ENCODE data around the gene GEMIN2.
"Not testable (repeated sequence)": the region's sequence is repeated elsewhere in the genome, so short reads cannot be mapped to it uniquely, and the experiment has no call there.

Gene GEMIN2

DNA sequence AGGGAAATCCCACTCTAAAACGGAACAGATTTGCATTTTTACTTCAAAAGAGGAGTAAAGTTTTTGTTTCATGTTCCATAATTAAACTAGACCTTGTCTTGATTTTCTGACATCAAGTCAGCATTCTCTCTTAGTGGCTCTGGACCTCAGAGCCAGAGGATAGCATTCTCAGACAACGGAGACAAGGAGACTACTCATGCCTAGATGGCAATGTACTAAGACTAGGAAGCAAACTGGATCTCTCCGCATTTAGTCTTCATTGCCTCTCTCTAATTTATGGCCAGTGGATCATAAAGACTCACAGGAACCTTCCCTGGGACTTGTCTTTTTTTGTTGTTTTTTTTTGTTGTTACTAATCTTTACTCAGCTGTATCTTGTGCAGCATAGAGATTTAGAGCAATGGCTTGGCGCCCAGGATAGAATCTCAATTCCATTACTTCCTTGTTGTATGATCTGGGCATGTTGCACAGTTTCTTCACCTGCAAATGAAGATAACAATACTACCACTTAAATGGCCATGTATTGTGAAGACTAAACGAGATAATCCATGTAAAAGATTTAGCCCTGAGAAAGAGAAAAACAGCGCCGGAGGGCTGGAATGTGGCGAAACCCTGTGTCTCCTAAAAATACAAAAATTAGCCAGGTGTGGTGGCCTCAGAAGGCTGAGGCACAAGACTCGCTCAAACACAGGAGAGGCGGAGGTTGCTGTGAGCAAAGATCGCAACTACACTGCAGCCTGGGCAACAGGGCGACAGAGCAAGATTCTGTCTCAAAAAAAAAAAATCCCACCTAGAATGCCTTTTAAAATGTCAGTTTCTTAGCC is 4.0 kb upstream of the GEMIN2 start:
- DNase-seq, result no peak

DNA sequence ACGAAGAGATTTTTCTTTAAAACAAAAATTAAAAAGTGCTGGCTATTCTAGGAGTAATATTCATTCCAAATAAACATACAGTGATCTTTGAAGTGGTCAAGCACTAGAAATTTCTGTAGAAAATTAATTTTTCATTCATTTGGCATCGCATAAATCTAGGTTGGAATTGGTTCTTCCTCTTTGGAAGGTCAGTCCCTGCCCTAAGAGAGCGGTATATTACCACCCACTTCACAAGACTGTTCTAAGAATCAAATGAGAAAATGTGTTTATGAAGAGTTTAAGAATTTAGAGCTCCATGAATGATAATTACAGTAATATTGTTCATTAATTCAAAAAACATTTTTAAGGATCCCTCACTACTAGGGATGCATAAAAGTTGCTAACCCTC is 444 bp upstream of the GEMIN2 start:
- DNase-seq, result no peak

DNA sequence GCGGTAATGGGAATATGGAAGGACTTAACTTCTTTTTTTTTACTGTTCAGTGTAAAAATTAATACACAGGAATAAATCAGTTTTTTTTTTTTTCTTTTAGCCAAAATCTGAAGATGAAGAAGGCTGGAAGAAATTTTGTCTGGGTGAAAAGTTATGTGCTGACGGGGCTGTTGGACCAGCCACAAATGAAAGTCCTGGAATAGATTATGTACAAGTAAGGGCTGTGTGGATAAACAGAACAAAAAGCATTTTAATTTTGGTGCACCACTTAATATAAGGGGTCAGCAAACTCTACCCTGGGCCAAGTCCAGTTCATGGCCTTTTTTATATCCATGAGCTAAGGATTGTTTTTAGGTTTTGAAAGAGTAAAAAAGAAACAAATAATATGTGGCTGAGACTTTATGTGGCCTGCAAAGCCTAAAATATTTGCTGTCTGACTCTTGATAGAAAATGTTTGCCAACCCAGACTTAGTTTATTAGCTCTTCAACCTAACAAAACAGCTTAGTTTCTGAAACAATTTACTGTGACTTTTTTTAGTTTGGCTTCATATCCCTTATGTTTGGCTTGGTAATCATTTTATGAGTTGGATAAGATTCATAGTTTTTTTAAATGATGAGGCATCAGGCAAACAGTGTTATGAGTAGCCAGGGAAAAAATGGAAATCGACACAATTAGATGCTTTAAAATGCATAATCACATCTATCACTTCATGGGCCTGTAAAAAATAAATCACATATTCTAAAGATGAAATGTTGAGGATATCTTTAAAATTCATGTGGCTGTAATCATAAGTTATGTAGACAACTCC is 8.4 kb downstream of the GEMIN2 start:
- no peak for DNase-seq

DNA sequence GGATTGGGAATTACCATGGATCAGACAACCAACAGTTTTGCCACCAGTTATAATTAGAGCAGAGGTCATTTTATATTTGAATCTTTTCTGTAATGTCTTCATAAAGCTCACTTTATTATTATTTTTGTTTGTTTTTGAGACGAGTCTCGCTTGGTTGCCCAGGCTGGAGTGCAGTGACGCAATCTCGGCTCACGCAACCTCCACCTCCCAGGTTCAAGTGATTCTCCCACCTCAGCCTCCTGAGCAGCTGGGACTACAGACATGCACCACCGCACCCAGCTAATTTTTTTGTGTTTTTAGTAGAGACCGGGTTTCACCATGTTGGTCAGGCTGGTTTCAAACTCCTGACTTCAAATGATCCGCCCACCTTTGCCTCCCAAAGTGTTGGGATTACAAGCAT is 23.7 kb downstream of the GEMIN2 start:
- DNase-seq, result not testable (repeated sequence)

DNA sequence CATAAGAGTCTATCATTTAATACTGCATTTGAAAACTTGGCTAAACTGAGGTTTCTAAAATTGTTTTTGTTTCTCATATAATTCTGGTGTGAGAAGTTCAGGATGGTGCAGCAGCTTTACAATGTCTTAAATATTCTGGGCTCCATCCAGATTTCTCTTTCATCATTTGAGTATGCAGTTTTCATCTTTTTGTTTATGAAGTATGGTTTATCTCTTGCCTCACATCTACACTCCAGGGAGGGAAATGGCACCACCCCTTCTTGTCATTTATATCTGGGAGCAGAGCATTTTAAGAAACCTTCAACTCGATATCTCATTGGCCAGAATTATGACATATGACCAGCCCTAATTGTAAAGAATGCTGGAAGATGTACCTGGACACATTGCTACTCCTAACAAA is 24.3 kb downstream of the GEMIN2 start:
- no peak for DNase-seq

DNA sequence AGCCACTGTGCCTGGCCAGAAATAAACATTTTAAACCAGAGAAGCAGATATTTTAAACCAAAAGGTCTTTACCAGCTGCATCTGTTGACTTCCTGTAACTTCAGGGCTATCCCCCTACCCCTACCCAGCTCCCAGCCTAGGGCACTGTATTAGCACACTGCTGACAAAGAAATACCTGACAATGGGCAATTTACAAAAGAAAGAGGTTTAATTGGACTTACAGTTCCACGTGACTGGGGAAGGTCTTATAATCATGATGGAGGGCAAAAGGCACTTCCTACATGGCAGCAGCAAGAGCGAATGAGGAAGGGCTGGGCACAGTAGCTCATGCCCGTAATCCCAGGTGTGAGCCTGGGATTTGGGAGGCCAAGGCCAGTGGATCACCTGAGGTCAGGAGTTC is 26.0 kb downstream of the GEMIN2 start:
- DNase-seq, result no peak

DNA sequence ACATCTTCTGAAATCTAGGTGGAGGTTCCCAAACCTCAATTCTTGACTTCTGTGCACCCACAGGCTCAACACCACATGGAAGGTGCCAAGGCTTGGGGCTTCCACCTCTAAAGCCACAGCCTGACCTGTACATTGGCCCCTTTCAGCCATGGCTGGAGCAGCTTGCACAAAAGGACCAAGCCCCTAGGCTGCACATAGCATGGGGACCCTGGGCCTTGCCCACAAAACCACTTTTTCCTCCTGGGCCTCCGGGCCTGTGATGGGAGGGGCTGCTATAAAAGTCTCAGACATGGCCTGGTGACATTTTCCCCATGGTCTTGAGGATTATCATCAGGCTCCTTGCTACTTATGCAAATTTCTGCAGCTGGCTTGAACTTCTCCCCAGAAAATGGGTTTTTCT is 27.5 kb downstream of the GEMIN2 start:
- DNase-seq, result not testable (repeated sequence)

DNA sequence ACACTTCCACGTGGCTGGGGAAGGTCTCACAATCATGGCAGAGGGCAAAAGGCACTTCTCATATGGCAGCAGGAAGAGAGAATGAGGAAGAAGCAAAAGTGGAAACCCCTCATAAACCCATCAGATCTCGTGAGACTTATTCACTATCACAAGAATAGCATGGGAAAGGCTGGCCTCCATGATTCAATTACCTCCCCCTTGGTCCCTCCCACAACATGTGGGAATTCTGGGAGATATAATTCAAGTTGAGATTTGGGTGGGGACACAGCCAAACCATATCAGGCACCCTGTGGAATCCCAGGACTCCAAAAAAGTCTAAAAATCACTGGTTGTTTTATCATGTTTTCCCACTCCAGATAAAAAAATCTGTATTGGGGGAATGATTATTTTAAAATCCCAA is 29.1 kb downstream of the GEMIN2 start:
- not testable (repeated sequence) for DNase-seq

DNA sequence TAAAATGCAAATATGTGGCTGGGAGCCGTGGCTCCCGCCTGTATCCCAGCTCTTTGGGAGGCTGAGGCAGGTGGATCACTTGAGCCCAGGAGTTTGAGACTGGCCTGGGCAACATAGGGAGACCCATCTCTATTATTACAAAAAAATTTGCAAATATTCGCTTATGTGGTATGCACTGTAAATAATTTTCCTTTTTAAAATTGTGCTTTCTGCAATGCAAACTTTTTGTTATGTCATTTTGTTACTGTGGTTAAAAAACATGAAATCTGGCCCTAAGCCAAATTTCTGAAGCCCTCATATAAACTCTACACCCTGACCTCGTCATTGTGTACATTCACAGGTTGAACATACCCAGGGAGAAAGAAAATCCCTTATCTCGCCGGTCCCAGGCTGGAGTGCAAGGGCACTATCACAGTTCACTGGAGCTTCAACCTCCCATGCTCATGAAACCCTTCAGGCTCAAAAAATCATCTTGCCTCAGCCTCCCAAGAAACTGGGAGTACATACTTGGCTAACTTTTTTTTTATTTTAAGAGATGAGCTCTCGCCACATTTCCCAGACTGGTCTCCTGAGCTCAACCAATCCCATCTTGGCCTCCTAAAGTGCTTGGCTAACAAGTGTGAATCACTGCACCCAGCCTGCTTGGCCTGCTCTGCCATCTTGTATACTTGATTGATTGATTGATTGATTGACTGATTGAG is 31.3 kb downstream of the GEMIN2 start:
- DNase-seq, result no peak

DNA sequence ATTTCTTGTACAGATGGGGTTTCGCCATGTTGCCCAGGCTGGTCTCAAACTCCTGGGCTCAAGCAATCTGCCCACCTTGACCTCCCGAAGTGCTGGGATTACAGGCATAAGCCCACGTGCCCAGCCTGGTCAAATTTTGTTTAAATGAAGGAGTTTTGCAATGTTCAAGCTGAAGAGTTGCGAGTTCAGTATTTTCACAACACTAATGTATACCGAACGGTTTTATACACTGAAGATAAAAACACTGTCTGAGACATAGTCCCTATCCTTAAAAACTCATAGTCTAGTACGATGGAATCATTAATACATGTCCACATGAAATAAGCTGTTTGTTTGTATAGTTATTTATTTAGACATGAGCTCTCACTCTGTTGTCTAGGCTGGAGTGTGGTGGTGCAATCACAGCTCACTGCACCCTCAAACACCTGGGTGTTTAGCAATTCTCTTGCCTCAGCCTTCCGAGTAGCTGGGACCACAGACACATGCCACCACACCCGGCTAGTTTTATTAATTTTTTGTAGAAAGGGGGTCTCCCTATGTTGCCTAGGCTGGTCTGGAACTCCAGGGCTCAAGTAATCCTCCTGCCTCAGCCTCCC is 40.6 kb downstream of the GEMIN2 start:
- no peak for DNase-seq

DNA sequence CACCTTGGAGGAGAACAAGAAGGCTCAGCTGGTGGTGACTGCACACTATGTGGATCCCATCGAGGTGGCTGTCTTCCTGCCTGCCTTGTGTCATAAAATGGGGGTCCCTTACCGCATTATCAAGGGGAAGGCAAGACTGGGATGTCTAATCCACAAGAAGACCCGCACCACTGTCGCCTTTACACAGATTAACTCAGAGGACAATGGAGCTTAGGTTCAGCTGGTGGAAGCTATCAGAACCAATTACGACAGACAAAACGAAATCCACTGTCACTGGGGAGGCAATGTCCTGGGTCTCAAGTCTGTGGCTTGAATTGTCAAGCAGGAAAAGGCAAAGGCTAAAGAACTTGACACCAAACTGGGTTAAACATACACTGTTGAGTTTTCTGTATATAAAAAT is 43.4 kb downstream of the GEMIN2 start:
- DNase-seq, result no peak

DNA sequence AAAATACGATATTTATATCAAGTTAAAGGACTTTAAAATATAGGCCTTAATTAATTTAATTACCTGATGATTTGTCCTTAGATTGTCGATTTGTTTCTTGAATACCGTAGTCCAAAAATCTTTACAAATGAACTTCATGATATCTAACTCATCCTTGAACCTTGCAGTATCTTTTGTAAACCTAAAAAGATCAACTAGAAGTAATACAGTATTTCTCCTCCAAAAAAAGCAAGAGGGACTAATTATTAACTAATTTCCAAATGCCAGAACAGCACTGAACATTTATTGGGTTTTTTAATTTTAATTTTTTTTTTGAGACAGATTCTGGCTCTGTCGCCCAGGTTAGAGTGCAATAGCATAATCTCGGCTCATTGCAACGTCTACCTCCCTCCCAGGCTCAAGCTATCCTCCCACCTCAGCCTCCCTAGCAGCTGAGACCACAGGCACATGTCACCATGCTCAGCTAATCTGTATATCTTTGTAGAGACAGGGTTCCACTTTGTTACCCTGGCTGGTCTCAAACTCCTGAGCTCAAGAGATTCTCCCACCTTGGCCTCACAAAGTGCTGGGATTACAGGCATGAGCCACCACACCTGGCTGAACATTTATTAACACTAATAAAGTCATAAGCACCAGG is 44.2 kb downstream of the GEMIN2 start:
- DNase-seq, result no peak

DNA sequence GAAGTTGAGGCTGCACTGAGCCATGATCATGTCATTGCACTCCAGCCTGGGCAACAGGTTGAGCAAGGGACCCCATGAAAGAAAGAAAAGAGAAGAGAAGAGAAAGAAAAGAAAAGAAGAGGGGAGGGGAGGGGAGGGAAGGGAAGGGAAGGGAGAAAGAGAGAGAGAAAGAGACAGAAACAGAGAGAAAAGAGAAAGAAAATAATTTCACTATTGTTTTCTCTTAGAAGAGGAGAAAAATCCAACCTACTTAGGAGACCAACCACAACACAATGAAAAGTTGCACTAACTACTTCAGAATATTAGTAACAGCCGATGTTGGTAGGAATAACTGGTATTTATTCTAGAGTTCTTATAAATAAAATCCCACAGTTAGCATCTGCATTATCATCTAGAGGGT is 46.4 kb downstream of the GEMIN2 start:
- DNase-seq, result no peak

DNA sequence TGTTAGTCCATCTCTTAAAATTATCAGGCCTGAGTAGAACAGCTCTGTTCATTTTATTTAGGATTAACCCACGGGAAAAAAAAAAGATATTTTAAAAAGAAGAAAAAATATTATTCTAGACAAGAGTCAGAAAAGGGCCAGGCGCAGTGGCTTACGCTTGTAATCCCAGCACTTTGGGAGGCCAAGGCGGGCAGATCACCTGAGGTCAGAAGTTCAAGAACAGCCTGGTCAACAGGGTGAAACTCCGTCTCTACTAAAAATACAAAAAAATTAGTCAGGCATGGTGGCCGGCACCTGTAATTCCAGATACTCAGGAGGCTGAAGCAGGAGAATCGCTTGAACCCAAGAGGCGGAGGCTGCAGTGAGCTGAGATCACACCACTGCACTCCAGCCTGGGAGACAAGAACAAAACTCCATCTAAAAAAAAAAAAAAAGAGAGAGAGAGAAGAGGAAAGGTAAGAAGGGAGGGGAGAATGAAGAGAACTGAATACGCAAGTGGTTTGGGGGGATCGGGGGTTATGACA is 53.7 kb downstream of the GEMIN2 start:
- DNase-seq, result not testable (repeated sequence)

DNA sequence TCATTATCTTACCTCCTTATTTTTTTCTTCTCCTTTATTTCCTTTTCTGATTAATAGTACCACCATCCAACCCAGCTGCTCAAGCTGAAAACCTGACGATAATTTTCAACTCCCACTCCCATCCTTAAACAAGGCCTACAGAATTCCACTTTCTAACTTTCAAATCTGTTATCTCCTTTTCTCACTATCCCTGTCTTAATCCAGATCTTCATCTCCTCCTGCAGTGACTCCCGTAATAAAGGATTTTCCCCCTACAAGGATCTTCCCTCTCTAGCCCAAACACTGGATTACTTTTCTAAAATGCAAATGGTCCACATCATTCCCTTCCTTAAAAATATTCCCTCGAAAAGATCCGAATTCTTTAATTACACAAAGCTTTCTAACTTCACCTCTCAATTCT is 54.5 kb downstream of the GEMIN2 start:
- no peak for DNase-seq

DNA sequence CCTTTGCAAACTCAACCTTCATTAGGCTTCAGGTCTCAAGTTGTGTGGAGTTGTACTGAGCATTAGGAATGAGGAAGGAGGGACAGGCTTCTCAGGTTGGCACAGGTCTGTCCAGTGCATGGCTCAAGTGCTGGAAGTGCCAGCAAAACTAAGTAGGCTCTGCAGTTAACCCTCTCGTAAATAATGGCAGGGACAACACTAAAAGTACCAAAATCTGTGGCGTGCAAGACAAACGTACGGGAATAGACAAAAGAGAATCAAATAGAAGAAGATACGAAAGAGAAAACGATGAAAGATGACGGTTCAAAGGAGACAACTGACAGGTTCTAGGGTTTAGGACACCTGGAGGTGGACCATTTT is 55.4 kb downstream of the GEMIN2 start:
- peak in 1 of 14 donors; percentile 55 for DNase-seq

DNA sequence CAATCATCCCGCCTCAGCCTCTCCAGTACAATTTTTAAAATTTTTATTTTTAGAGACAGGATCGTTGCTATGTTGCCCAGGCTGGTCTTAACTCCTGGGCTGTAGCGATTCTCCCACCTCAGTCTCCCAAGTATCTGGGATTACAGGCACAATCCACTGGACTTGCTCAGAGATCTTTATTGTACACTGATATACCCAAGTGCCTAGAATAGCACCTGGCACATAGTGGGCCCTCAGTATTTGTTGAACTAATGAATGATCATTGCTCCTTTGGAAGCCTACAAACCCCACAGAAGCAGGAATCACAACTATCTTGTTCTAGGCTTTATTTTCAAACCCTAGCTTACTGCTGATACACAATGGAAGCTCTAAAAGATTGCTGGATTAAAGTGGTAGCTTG is 59.1 kb downstream of the GEMIN2 start:
- DNase-seq, result no peak

DNA sequence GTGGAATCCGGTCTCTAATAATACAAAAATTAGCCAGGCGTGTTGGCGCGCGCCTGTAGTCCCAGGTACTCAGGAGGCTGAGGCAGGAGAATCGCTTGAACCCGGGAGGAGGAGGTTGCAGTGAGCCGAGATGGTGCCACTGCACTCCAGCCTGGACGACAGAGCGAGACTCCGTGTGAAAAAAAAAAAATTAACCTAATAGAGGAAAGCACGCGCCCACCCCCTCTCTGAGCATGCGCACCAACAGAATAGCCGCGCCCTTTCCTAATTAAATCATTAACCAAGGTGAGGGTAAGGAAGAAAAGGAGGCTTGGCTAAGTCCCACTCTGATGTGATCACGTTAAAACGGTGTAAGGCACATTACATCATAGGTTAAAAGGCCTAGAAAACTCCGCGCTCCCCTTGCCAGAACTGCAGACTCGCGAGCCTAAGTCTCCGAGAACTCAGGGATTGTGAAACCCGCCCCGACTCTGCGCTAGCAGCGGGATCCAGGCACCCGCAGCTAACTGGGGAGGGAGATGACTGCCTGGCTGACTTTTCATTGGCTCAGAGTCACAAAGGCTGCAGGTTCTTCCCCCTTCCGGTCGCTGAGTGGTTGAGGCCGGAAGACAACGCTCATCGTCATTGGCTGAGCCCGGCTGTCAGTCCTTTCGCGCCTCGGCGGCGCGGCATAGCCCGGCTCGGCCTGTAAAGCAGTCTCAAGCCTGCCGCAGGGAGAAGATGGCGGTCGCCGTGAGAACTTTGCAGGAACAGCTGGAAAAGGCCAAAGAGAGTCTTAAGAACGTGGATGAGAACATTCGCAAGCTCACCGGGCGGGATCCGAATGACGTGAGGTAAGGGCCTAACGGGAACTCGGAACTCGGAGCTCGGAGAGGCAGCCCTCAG is 60.7 kb downstream of the GEMIN2 start, which contains the start of gene PNN:
Gene PNN (plus strand): TSS at position 695 of the 885 bp plus-strand sequence. CDS start 26 bp downstream, at position 721.
- DNase-seq, result peak; percentile 89 to 99 (median 98)

DNA sequence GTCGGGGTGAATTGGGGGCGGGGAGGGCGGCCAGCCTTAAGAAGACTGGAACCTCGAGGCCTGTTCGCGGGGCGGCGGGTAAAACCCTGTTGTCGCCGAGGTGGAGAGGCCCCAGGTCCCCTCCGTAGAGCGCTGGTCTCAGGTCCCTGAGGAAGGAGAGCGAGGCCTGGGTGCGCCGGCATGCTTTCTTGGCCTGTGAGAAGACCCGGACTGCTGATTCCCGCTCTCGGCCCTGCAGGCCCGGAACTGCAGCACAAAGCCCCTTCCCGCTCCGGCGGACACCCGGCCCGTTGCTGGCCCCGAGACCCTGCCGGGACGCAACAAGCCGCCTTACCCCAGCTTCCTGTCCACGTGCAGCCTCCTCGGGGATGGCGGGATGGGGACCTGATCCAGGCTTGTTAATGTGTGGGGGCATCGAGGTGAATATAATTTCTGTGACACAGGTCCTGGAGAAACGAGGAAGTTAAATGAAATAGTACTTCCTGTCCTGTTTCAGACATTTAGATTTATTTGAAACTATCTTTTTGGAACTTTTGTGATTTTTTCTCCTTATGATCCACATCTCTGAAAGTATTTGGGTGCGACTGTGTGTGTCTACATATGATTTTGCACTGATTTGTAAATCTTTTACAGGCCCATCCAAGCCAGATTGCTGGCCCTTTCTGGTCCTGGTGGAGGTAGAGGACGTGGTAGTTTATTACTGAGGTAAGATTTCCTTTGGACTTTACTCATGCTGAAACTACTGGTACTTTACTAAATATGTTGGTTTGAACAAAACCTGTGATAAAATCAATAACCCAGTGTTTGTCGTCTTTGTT is 61.5 kb downstream of the GEMIN2 start:
- peak in 5 of 14 donors; percentile 53 to 76 (median 57) for DNase-seq
